Pancreas (tissue), 10 donors: ENCODE data around the gene C2CD4C. TPM values are rescaled to one million over a fixed set of nuclear protein-coding genes. Genes with fewer than 3 reads are reported as not detected.
A peak's percentile ranks its signal among the peaks of the same experiment; 100 is the strongest.

Source experiments
- ATAC-seq, 4 donors: fragments of 200-7000 bp; cut with Tn5 transposase; one replicate each; pipeline versions ENCODE4 v1.8.0 to v1.9.1; 2020; ENCODE audit warnings: mild to moderate bottlenecking in 4 of 4, moderate library complexity in 4 of 4
- DNase-seq, 6 donors: peaks; one replicate each; pipeline ENCODE4 v3.0.0-alpha.2; 2020
- FAIRE-seq: peaks from 2 replicates; lab custom pipeline; 2012; peaks lifted over from hg19 to GRCh38; lab: Jason Lieb, UNC
- H3K27ac ChIP-seq, 4 donors: fragments of 200-600 bp; sonication (generic); 1 replicate in 3 of 4; 2 replicates in 1 of 4; pipeline versions ENCODE4 v1.5.0 to v1.8.0; 2020
- H3K27me3 ChIP-seq, 4 donors: fragments of 200-600 bp; one replicate each; pipeline ENCODE4 v1.8.0; 2021
- H3K36me3 ChIP-seq, 3 donors: fragments of 200-600 bp; sonication (generic) in 1 of 3; one replicate each; pipeline versions ENCODE4 v1.5.0 to v1.8.0; 2020 to 2021
- H3K4me1 ChIP-seq, 3 donors: fragments of 200-600 bp; one replicate each; pipeline ENCODE4 v1.8.0; 2021
- H3K4me3 ChIP-seq, 4 donors: fragments of 200-600 bp; sonication (generic) in 2 of 4; one replicate each; pipeline versions ENCODE4 v1.5.0 to v1.8.0; 2020 to 2021
- H3K9me3 ChIP-seq, 4 donors: fragments of 200-600 bp; one replicate each; pipeline ENCODE4 v1.8.0; 2021
- WGBS, 2 donors: extraction: QIAGEN DNeasy Blood & Tissue Kit; methylation state at CpG; one replicate each; pipeline ENCODE4 v1.1.7; 2013; 5-methylcytosine and 5-hydroxymethylcytosine counted together
- intact Hi-C, 3 donors: fragments of 100-400 bp; cut with DNase I; formaldehyde crosslinking; loops; one replicate each; pipeline versions ENCODE4 v1.11.1 to v1.14.2; 2022
- polyA plus RNA-seq, 2 donors: library from polyadenylated mRNA; stranded (reverse); fragments of 200-250 nt; gene quantifications; one replicate each; pipeline ENCODE4 v1.2.3, GENCODE V29; 2013
- total RNA-seq, 6 donors: library from RNA; stranded (reverse); fragmentation: NEBNext Ultra II Directional in 4 of 6; extraction: Animal tissue kit (Norgen Biotek cat#: 25700) in 4 of 6; gene quantifications; one replicate each; pipeline versions ENCODE4 v1.2.1 to v1.2.4, GENCODE V29; 2021 to 2023
- TF ChIP-seq, protein P1 (sequence below), 4 donors: fragments of 200-600 bp; sonication (generic) in 3 of 4; IDR thresholded peaks; one replicate each; pipeline versions ENCODE4 v1.5.0 to v1.8.0; 2021; ENCODE audit warnings: antibody characterized with exemption in 4 of 4
- donor health status: healthy with polysubstance abuse.
- donor health status: DM: no; HTN: no; CAD: no; lungs with moderate emphysema.
- donor health status: DM: no; HTN: no; CAD: no.
- donor health status: control.
- donor health status: control.
- donor health status: Bipolar disorder and iron deficiency.
- donor health status: DM: yes; HTN: yes; CAD: no.
- donor health status: DM: no; HTN: no; CAD: no.
- donor health status: DM: no; HTN: no; CAD: no.
- donor health status: DM: yes; HTN: yes; CAD: no.

The C2CD4C gene
- total and polyA plus RNA-seq, 8 donors, result 0.16 to 2.1 (median 0.90) TPM

- Histone ChIP-seq H3K27me3 (no peaks in the 10 kb centered on the region), H3K27ac (no peak overlapping the region), H3K36me3 (peaks cover 0 to 7% (median 0%) of the 10 kb centered on the region in 3 donors), H3K4me1 (no peaks in the 10 kb centered on the region), H3K4me3 (no peak overlapping the region), H3K9me3 (no peaks in the 10 kb centered on the region)
- whole genome bisulfite sequencing, 2 donors, result 92 to 98% methylated on average over 2 of the region's 2 CpGs
- FAIRE-seq (no peak), DNase-seq (no peak), ATAC-seq (no peak)
- TF ChIP-seq, protein P1, sequence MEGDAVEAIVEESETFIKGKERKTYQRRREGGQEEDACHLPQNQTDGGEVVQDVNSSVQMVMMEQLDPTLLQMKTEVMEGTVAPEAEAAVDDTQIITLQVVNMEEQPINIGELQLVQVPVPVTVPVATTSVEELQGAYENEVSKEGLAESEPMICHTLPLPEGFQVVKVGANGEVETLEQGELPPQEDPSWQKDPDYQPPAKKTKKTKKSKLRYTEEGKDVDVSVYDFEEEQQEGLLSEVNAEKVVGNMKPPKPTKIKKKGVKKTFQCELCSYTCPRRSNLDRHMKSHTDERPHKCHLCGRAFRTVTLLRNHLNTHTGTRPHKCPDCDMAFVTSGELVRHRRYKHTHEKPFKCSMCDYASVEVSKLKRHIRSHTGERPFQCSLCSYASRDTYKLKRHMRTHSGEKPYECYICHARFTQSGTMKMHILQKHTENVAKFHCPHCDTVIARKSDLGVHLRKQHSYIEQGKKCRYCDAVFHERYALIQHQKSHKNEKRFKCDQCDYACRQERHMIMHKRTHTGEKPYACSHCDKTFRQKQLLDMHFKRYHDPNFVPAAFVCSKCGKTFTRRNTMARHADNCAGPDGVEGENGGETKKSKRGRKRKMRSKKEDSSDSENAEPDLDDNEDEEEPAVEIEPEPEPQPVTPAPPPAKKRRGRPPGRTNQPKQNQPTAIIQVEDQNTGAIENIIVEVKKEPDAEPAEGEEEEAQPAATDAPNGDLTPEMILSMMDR (IDR thresholded peaks at IDR 0.05), result no peak
- intact Hi-C loops, result no loop called here
Observed at GRCh38 chr19:442085-442484, 33.1 kb upstream of the C2CD4C start.

DNA sequence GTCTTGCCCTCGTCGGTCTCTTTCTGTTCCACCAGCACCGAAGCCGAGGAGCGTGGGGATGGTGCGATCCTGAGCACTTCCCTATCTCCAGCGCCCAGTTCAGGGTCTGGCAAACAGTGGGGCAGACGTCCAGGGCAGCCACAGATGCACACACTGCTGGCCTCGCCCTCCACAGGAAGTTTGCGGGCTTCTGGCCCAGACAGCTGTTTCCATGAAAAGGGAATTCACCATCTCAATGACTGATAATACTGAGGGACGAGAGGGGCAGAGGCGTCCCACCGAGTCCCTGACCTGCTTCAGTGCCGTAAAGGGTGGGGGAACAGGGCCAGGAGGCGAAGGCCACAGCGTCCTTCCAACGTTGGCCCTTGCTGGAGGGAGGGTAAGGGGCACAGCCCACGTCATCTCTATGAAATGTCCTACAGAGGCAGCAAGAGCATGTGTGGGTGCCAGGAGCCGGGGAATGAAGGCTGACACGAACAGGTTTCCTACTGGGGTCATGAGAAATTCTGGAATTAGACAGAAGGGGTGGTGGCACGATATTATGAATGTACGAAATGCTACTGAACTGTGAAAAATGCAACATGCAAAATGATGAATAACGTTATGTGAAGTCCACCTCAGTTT, 32.4 kb upstream of the C2CD4C start:
- no peaks in the 10 kb centered on the region for H3K27me3 ChIP-seq
- DNase-seq (peak in 2 of 6 donors; percentile 32 to 37), ATAC-seq (no peak), FAIRE-seq (no peak)
- H3K4me3 ChIP-seq, result no peak overlapping the region
- no peak overlapping the region for H3K27ac ChIP-seq
- TF ChIP-seq, protein P1 (IDR thresholded peaks at IDR 0.05), result no peak
- peaks cover 0 to 7% (median 0%) of the 10 kb centered on the region in 3 donors for H3K36me3 ChIP-seq
- H3K9me3 ChIP-seq, result no peaks in the 10 kb centered on the region
- H3K4me1 ChIP-seq, result no peaks in the 10 kb centered on the region
- 81 to 83% methylated on average over 23 of the region's 23 CpGs for WGBS, 2 donors
- intact Hi-C loops, result no loop called here

- no peak overlapping the region for H3K27ac ChIP-seq
- no peaks in the 10 kb centered on the region for H3K9me3 ChIP-seq
- intact Hi-C loops, result no loop called here
- 89 to 90% methylated on average over 48 of the region's 48 CpGs for WGBS, 2 donors
- FAIRE-seq (no peak), DNase-seq (peak in 1 of 6 donors; percentile 46), ATAC-seq (no peak)
- TF ChIP-seq, protein P1 (IDR thresholded peaks at IDR 0.05), result no peak
- H3K4me1 ChIP-seq, result no peaks in the 10 kb centered on the region
- peaks cover 0 to 11% (median 0%) of the 10 kb centered on the region in 3 donors for H3K36me3 ChIP-seq
- H3K4me3 ChIP-seq, result no peak overlapping the region
- no peaks in the 10 kb centered on the region for H3K27me3 ChIP-seq
Observed at GRCh38 chr19:440391-441212, 31.7 kb upstream of the C2CD4C start.

- ATAC-seq (no peak), FAIRE-seq (no peak), DNase-seq (peak in 1 of 6 donors; percentile 59)
- Histone ChIP-seq H3K27me3 (no peaks in the 10 kb centered on the region), H3K4me1 (no peaks in the 10 kb centered on the region), H3K36me3 (peaks cover 0 to 14% (median 0%) of the 10 kb centered on the region in 3 donors), H3K9me3 (no peaks in the 10 kb centered on the region), H3K4me3 (no peak overlapping the region), H3K27ac (no peak overlapping the region)
- intact Hi-C loops, result no loop called here
- WGBS, 2 donors, result 85 to 93% methylated on average over 23 to 27 of the region's 27 CpGs
- TF ChIP-seq, protein P1 (IDR thresholded peaks at IDR 0.05), result no peak
Observed at GRCh38 chr19:439167-439900, 30.4 kb upstream of the C2CD4C start.
